ENCODE data around the gene GNAO1.

Gene GNAO1

DNA sequence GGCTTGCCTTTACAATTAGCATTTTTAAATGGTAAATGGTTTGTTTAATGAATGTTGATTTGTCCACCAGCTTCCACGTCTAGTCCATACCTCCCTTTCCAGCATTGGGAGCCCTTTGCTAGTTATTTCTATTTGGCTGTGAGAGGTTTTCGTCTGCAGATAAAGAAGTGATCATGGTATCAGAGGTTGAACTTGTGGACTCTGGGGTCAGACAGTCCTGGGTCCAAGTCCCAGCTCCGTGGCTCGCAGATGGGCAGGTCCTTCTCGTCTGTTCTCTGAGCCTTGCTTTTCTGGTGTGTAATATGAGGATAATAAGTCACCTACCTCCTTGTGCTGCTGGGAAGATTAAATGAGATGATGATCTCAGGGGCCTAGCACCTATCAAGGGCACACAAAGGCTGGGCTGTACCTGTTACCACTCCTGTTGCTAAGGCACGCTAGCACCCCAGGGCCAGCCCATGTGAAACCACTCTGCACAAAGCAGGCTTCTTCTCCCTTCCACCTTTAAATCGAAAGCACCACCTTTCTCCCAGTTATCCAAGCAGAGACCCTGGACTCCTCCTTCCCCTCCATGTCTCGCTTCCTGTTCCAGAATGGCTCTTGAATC lies 103.9 kb downstream of the GNAO1 start:
- Histone ChIP-seq H3K27me3 (ENCODE audit: control insufficient read depth in 5 of 5, insufficient read depth in 4 of 5, low read length in 5 of 5) (peaks cover 0 to 5% (median 0%) of the 10 kb centered on the region in 5 donors), H3K4me3 (ENCODE audit: low read depth in 1 of 5, low read length in 5 of 5) (no peak overlapping the region), H3K4me1 (ENCODE audit: control insufficient read depth in 5 of 5, insufficient read depth in 5 of 5, low read length in 5 of 5) (peaks cover 0 to 20% (median 18%) of the 10 kb centered on the region in 5 donors), H3K27ac (ENCODE audit: low read depth, low read length) (no peak overlapping the region), H3K9ac (ENCODE audit: low read length in 5 of 5) (no peak overlapping the region), H3K36me3 (ENCODE audit: control insufficient read depth in 5 of 5, insufficient read depth in 5 of 5, low read length in 5 of 5) (no peaks in the 10 kb centered on the region), H3K9me3 (ENCODE audit: control insufficient read depth in 5 of 5, low read length in 5 of 5) (no peaks in the 10 kb centered on the region)

DNA sequence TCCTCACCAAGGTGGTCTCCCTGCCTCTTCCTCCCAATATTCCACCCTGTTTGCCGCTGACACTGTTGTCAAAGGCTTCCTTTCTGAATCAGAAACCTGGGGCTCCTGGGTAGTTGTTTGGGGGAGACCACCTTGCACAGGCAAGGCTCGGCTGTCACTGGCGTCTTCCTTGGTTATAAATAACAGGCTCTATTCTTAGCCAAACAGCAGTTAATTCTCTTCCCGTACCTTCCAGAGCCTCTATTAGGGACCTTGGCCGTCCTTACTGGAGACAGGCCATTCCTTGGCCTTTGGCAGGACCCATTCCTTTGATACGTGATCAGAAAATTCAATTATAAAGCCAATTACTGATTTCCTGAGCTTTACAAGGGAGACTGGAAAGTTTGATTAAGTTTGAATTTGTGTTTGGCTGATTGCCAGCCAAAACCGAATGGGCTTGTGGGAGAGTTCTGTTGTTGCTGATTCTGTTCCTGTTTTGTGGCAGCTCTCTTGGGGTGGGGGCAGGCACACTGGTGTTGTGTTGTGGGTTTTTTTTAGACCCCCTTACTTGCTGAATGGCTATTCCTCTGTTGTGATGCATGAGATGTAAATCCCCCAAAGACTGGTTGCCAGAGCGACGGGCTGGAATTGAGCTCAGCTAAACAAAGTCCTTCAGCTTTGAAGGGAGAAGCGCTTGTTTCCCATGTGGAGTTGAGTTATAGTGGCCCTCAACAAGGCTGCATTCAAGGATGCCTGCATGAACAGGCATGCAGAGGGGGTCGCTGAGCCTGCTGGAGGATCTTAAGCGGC lies 104.6 kb downstream of the GNAO1 start:
- Histone ChIP-seq H3K36me3 (ENCODE audit: control insufficient read depth in 5 of 5, insufficient read depth in 5 of 5, low read length in 5 of 5) (no peaks in the 10 kb centered on the region), H3K27me3 (ENCODE audit: control insufficient read depth in 5 of 5, insufficient read depth in 4 of 5, low read length in 5 of 5) (peaks cover 0 to 5% (median 0%) of the 10 kb centered on the region in 5 donors), H3K27ac (ENCODE audit: low read depth, low read length) (no peak overlapping the region), H3K4me3 (ENCODE audit: low read depth in 1 of 5, low read length in 5 of 5) (no peak overlapping the region), H3K9ac (ENCODE audit: low read length in 5 of 5) (no peak overlapping the region), H3K9me3 (ENCODE audit: control insufficient read depth in 5 of 5, low read length in 5 of 5) (no peaks in the 10 kb centered on the region), H3K4me1 (ENCODE audit: control insufficient read depth in 5 of 5, insufficient read depth in 5 of 5, low read length in 5 of 5) (peaks cover 0 to 20% (median 18%) of the 10 kb centered on the region in 5 donors)

DNA sequence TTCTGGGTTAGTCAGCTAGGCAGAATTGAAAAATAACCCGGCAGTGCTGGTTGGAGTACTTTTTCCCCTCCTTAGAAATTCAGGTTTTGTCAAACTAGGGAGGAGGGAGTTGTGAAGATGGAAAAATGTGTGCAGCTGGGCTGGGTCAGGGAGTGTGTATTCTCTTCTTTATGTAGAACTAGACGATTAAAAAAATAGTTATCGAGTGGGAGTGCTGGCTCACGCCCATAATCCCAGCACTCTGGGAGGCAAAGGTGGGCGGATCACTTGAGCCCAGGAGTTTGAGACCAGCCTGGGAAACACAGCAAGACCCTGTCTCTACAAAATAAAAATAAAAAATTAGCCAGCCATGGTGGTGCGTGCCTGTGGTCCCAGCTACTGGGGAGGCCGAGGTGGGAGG lies 106.4 kb downstream of the GNAO1 start:
- Histone ChIP-seq H3K9me3 (ENCODE audit: control insufficient read depth in 5 of 5, low read length in 5 of 5) (no peaks in the 10 kb centered on the region), H3K4me1 (ENCODE audit: control insufficient read depth in 5 of 5, insufficient read depth in 5 of 5, low read length in 5 of 5) (peaks cover 0 to 20% (median 18%) of the 10 kb centered on the region in 5 donors), H3K4me3 (ENCODE audit: low read depth in 1 of 5, low read length in 5 of 5) (no peak overlapping the region), H3K27me3 (ENCODE audit: control insufficient read depth in 5 of 5, insufficient read depth in 4 of 5, low read length in 5 of 5) (peaks cover 0 to 5% (median 0%) of the 10 kb centered on the region in 5 donors), H3K27ac (ENCODE audit: low read depth, low read length) (no peak overlapping the region), H3K36me3 (ENCODE audit: control insufficient read depth in 5 of 5, insufficient read depth in 5 of 5, low read length in 5 of 5) (no peaks in the 10 kb centered on the region), H3K9ac (ENCODE audit: low read length in 5 of 5) (no peak overlapping the region)

DNA sequence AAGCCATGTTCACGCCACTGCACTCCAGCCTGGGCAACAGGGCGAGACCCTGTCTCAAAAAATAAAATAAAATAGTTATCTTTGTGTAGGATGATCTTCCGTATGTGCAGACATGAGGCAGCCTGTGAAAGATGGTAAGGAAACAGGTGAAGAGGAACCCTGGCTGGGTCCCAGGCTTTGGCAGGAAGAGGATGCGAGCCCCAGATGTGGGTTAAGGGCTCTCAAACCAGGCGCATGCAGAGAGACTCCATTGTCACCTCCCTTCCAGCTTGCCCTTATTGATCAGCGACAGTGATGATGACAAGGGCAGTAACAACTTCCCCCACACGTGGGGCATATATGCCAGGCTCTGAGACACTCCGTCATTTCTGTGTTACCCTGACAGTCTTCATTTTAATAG lies 106.8 kb downstream of the GNAO1 start:
- Histone ChIP-seq H3K36me3 (ENCODE audit: control insufficient read depth in 5 of 5, insufficient read depth in 5 of 5, low read length in 5 of 5) (no peaks in the 10 kb centered on the region), H3K9me3 (ENCODE audit: control insufficient read depth in 5 of 5, low read length in 5 of 5) (no peaks in the 10 kb centered on the region), H3K27ac (ENCODE audit: low read depth, low read length) (no peak overlapping the region), H3K4me3 (ENCODE audit: low read depth in 1 of 5, low read length in 5 of 5) (no peak overlapping the region), H3K4me1 (ENCODE audit: control insufficient read depth in 5 of 5, insufficient read depth in 5 of 5, low read length in 5 of 5) (peaks cover 0 to 20% (median 18%) of the 10 kb centered on the region in 5 donors), H3K9ac (ENCODE audit: low read length in 5 of 5) (no peak overlapping the region), H3K27me3 (ENCODE audit: control insufficient read depth in 5 of 5, insufficient read depth in 4 of 5, low read length in 5 of 5) (peaks cover 0 to 5% (median 0%) of the 10 kb centered on the region in 5 donors)

DNA sequence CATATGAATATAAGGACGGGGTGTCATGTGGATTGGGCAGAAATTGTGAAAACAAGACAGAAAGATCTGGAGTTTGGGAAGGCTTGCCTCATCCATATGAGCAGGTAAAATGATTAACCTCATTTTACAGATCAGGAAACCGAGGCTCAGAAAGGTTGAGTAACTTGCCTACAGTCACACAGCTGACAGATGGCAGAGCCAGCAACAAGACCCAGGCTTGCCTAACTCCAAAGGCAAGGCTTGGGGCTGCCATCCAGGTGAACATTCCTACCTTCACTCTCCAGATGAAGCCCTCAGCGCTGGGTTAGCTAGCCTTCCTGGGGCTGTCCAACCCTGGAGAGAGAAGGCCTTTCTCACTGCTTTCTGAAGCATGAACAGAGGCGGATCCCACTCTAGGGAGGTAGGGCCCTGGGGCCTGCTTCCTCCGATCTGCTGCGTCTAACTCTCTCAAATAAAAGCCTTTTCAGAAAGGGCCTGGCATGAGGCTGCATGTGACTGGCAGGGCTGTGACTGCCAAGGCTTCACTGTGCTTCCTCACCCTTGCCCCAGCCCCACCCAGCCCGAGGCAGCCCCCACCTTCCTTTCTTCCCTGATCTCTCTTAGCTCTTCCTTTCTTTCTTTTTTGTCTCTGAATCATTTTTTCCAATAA lies 107.8 kb downstream of the GNAO1 start:
- peaks cover 0 to 20% (median 18%) of the 10 kb centered on the region in 5 donors for H3K4me1 ChIP-seq (ENCODE audit: control insufficient read depth in 5 of 5, insufficient read depth in 5 of 5, low read length in 5 of 5)
- H3K9me3 ChIP-seq (ENCODE audit: control insufficient read depth in 5 of 5, low read length in 5 of 5), result no peaks in the 10 kb centered on the region
- H3K27ac ChIP-seq (ENCODE audit: low read depth, low read length), result no peak overlapping the region
- no peak overlapping the region for H3K9ac ChIP-seq (ENCODE audit: low read length in 5 of 5)
- H3K27me3 ChIP-seq (ENCODE audit: control insufficient read depth in 5 of 5, insufficient read depth in 4 of 5, low read length in 5 of 5), result peaks cover 0 to 5% (median 3%) of the 10 kb centered on the region in 5 donors
- no peak overlapping the region for H3K4me3 ChIP-seq (ENCODE audit: low read depth in 1 of 5, low read length in 5 of 5)
- no peaks in the 10 kb centered on the region for H3K36me3 ChIP-seq (ENCODE audit: control insufficient read depth in 5 of 5, insufficient read depth in 5 of 5, low read length in 5 of 5)

DNA sequence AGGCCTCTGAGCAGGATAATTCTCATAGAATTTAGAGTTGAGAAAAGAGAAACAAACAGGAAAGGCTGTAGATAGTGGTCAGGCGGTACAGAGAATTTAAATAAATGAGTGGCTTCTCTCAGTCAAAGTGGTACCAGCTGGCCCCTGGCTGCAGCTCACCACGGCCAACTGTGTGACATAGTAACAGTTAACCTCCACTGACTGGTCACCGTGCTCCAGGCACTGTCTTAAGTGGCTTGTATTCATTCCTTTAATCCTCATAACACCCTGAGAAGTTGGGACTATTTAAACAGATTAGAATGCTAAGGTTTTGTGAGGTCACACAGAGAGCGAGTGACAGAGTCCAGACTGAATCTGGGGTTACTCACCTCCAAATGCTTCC lies 108.9 kb downstream of the GNAO1 start:
- Histone ChIP-seq H3K36me3 (ENCODE audit: control insufficient read depth in 5 of 5, insufficient read depth in 5 of 5, low read length in 5 of 5) (no peaks in the 10 kb centered on the region), H3K9ac (ENCODE audit: low read length in 5 of 5) (no peak overlapping the region)

DNA sequence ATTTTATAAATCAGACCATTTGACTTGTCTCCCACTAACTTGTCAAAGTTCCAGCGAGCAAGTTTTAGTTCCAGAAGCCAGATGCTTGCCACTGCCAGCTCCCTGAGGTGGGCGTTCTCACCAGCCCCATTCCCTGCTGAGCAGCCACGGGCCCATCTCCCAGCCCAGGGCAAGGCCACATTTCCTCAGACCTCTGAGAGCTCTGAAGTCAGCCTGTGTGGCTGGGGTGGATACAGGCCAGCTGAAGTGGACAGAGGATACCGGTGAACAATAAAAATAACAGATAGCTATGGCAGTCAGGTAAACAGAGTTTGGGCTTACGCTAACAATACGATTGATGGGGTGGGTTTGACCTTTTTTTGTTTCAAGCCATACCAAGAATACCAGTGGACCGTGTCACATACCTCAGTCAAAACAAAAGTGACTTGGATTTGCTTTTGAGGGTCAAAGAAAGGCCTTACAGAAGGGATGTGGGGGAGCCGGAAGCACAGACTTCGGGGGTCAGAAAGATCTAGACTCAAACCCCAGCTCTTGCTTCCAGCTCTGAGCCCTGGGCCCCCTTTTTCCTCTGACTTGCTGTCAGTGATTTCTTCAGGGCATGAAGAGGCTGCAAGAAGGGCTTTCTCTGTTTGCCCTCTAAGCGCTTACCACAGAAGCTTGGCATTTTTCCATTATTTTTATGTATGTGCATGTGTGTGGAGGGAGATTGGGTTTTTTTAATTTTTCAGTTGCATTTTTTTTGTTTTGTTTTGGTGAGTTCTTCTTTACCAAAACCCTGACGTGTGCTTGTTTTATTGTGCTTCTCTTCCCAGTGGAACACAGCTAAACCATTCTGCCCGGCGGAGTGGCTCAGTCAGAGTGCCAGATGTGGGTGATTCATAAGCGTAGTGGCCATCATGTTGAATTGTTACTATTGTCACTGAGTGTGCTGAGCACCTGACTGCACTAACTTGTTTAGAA lies 109.9 kb downstream of the GNAO1 start:
- Histone ChIP-seq H3K36me3 (ENCODE audit: control insufficient read depth in 5 of 5, insufficient read depth in 5 of 5, low read length in 5 of 5) (no peaks in the 10 kb centered on the region), H3K27me3 (ENCODE audit: control insufficient read depth in 5 of 5, insufficient read depth in 4 of 5, low read length in 5 of 5) (peaks cover 0 to 8% (median 2%) of the 10 kb centered on the region in 5 donors), H3K9me3 (ENCODE audit: control insufficient read depth in 5 of 5, low read length in 5 of 5) (no peaks in the 10 kb centered on the region), H3K4me1 (ENCODE audit: control insufficient read depth in 5 of 5, insufficient read depth in 5 of 5, low read length in 5 of 5) (peaks cover 0 to 9% (median 8%) of the 10 kb centered on the region in 5 donors), H3K27ac (ENCODE audit: low read depth, low read length) (no peak overlapping the region), H3K9ac (ENCODE audit: low read length in 5 of 5) (no peak overlapping the region), H3K4me3 (ENCODE audit: low read depth in 1 of 5, low read length in 5 of 5) (no peak overlapping the region)

More for the DNA sequence above, 108.9 kb downstream of the GNAO1 start:
- Histone ChIP-seq H3K27ac (ENCODE audit: low read depth, low read length) (no peak overlapping the region), H3K9me3 (ENCODE audit: control insufficient read depth in 5 of 5, low read length in 5 of 5) (no peaks in the 10 kb centered on the region), H3K27me3 (ENCODE audit: control insufficient read depth in 5 of 5, insufficient read depth in 4 of 5, low read length in 5 of 5) (peaks cover 0 to 8% (median 3%) of the 10 kb centered on the region in 5 donors), H3K4me1 (ENCODE audit: control insufficient read depth in 5 of 5, insufficient read depth in 5 of 5, low read length in 5 of 5) (peaks cover 0 to 18% (median 17%) of the 10 kb centered on the region in 5 donors), H3K4me3 (ENCODE audit: low read depth in 1 of 5, low read length in 5 of 5) (no peak overlapping the region)

DNA sequence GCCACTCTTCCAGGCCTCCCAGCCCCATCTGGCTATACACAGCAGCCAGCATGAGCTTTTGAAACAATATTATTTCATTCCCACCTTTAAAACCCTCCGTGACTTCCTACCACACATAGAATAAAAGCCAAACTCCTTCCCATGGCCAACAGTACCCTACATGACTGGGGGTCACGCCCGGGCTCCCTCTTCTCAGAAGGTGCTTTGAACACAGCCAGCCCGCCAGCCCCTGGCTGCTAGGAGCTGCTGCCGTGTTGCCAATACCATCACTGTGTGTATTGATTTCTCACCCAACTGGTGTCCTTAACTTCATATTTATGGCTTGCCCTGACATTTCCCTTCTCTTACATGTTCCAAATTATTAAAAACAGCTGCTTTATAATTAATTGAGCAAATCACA lies 111.2 kb downstream of the GNAO1 start:
- H3K36me3 ChIP-seq (ENCODE audit: control insufficient read depth in 5 of 5, insufficient read depth in 5 of 5, low read length in 5 of 5), result no peaks in the 10 kb centered on the region
- H3K4me3 ChIP-seq (ENCODE audit: low read depth in 1 of 5, low read length in 5 of 5), result no peak overlapping the region
- H3K4me1 ChIP-seq (ENCODE audit: control insufficient read depth in 5 of 5, insufficient read depth in 5 of 5, low read length in 5 of 5), result peaks cover 0 to 8% (median 5%) of the 10 kb centered on the region in 5 donors
- H3K9ac ChIP-seq (ENCODE audit: low read length in 5 of 5), result no peak overlapping the region
- no peak overlapping the region for H3K27ac ChIP-seq (ENCODE audit: low read depth, low read length)
- H3K9me3 ChIP-seq (ENCODE audit: control insufficient read depth in 5 of 5, low read length in 5 of 5), result no peaks in the 10 kb centered on the region
- H3K27me3 ChIP-seq (ENCODE audit: control insufficient read depth in 5 of 5, insufficient read depth in 4 of 5, low read length in 5 of 5), result peaks cover 0 to 6% (median 2%) of the 10 kb centered on the region in 5 donors

DNA sequence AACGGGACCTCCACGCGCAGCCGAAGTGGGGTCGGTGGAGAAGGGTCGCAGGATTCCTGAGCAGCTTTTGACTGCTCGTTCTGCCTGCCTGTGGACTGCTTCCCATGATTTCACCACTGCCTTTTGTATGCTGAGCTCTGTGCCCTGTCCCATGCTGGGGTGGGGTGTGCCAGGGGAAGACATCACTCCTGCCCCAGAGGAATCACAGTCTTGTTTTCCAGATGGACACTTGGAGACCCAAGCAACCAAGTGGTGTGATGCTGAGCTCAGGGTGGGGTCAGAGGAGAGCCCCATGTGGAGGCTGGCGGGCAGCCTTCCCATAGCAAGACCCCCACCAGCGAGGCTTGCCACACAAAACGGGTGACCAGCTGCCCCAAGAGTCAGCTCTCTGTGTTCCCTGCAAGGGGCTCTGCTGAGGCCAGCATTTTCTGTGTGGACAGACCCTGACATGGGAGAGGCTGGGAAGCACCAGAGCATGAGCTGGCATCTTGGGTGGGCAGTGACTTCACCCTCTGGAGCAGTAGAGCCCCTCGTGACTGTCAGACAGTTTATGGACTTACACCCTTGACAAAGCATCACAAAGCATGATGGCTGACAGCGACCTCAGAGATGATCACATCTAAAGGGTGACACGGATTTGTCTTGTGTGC lies 111.9 kb downstream of the GNAO1 start:
- Histone ChIP-seq H3K27me3 (ENCODE audit: control insufficient read depth in 5 of 5, insufficient read depth in 4 of 5, low read length in 5 of 5) (peaks cover 0 to 6% (median 2%) of the 10 kb centered on the region in 5 donors), H3K36me3 (ENCODE audit: control insufficient read depth in 5 of 5, insufficient read depth in 5 of 5, low read length in 5 of 5) (no peaks in the 10 kb centered on the region), H3K27ac (ENCODE audit: low read depth, low read length) (no peak overlapping the region), H3K9me3 (ENCODE audit: control insufficient read depth in 5 of 5, low read length in 5 of 5) (no peaks in the 10 kb centered on the region), H3K9ac (ENCODE audit: low read length in 5 of 5) (no peak overlapping the region), H3K4me1 (ENCODE audit: control insufficient read depth in 5 of 5, insufficient read depth in 5 of 5, low read length in 5 of 5) (peaks cover 0 to 8% (median 5%) of the 10 kb centered on the region in 5 donors), H3K4me3 (ENCODE audit: low read depth in 1 of 5, low read length in 5 of 5) (no peak overlapping the region)
